Measurements from ENCODE around the gene RSBN1. TPM values are rescaled to one million over a fixed set of nuclear protein-coding genes. Genes with fewer than 3 reads are reported as not detected.

RSBN1 gene
- polyA plus RNA-seq, 1 of the 3 experiments (the other 2 are of a cell fraction): 4.0 TPM

- no peak overlapping the region for H2AFZ ChIP-seq (ENCODE audit: low read depth)
- H3K27me3 ChIP-seq (ENCODE audit: insufficient read depth): no peaks in the 10 kb centered on the region
- no peaks in the 10 kb centered on the region for H3K9me2 ChIP-seq
- 0 out of 4 replicates have a peak, but pooled peaks cover 0 to 7% of the 10 kb centered on the region in 2 experiments for H3K4me1 ChIP-seq (ENCODE audit: control insufficient read depth in 1 of 2, insufficient read depth in 2 of 2, low read depth in 1 of 2, low read length in 1 of 2)
- no peak overlapping the region for H3K9ac ChIP-seq
- H3K4me3 ChIP-seq (ENCODE audit: low read depth in 2 of 2, low read length in 1 of 2): no peak overlapping the region
- POLR2A ChIA-PET: no interaction called here
- H3F3A ChIP-seq (replicated peaks; ENCODE audit: insufficient read depth): peaks cover 19% of the 10 kb centered on the region
- H3K27ac ChIP-seq (ENCODE audit: low read depth in 2 of 2, low read length in 1 of 2): peak overlapping the region in 1 of 2 experiments; percentile 34; a peak in 1 of 4 replicates
- WGBS (ENCODE audit: low lambda C conversion rate): 92% methylated on average over 1 of the region's 1 CpG
- TF ChIP-seq FOSL2 (IDR thresholded peaks at IDR 0.05; ENCODE audit: borderline replicate concordance, low read depth) (peak; percentile 62; the same call in 1 of the 2 replicates), JUND (IDR thresholded peaks at IDR 0.05) (peak; percentile 55), NFIC (IDR thresholded peaks at IDR 0.05; ENCODE audit: borderline replicate concordance) (peak; percentile 53; the same call in 1 of the 2 replicates), TCF12 (IDR thresholded peaks at IDR 0.05) (peak; percentile 8; the same call in 1 of the 2 replicates), FOXJ3 (CRISPR knock-in tag; IDR thresholded peaks at IDR 0.05) (no peak)
- TF ChIP-seq, protein P1, sequence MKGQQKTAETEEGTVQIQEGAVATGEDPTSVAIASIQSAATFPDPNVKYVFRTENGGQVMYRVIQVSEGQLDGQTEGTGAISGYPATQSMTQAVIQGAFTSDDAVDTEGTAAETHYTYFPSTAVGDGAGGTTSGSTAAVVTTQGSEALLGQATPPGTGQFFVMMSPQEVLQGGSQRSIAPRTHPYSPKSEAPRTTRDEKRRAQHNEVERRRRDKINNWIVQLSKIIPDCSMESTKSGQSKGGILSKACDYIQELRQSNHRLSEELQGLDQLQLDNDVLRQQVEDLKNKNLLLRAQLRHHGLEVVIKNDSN (IDR thresholded peaks at IDR 0.05; ENCODE audit: borderline replicate concordance, low read depth): no peak
- peaks cover 43% of the 10 kb centered on the region in 2 experiments for H3K36me3 ChIP-seq (replicated peaks in 1 of 2; ENCODE audit: control insufficient read depth in 1 of 2, insufficient read depth in 2 of 2, low read length in 1 of 2)
- H3K4me2 ChIP-seq: no peak overlapping the region; the same call in 1 of the 2 replicates
- H3K9me3 ChIP-seq: no peaks in the 10 kb centered on the region
- H3K79me2 ChIP-seq (ENCODE audit: insufficient read depth): peaks cover 90% of the 10 kb centered on the region
- no peak for DNase-seq
- CTCF ChIA-PET: interaction anchor here (1.2 kb wide), 1 partner anchor 9 kb away, joined by 3 read pairs; no protein-coding TSS in a partner anchor
- no peaks in the 10 kb centered on the region for H4K20me1 ChIP-seq (ENCODE audit: insufficient read depth)
Observed at GRCh38 chr1:113792986-113793385, 19.3 kb downstream of the RSBN1 start.

- ChIA-PET POLR2A (no interaction called here), CTCF (interaction anchor here (1.2 kb wide), 1 partner anchor 8 kb away, joined by 3 read pairs; no protein-coding TSS in a partner anchor)
- 0 out of 4 replicates have a peak, but pooled peaks cover 0 to 7% of the 10 kb centered on the region in 2 experiments for H3K4me1 ChIP-seq (ENCODE audit: control insufficient read depth in 1 of 2, insufficient read depth in 2 of 2, low read depth in 1 of 2, low read length in 1 of 2)
- 0 out of 2 replicates have a peak overlapping the region, but pooled peaks have one; percentile 7 for H2AFZ ChIP-seq (ENCODE audit: low read depth)
- no peak overlapping the region; the same call in 1 of the 2 replicates for H3K4me2 ChIP-seq
- 95% methylated on average over 5 of the region's 5 CpGs for WGBS (ENCODE audit: low lambda C conversion rate)
- no peak for DNase-seq
- peaks cover 90% of the 10 kb centered on the region for H3K79me2 ChIP-seq (ENCODE audit: insufficient read depth)
- no peak for TF ChIP-seq RAD21 (IDR thresholded peaks at IDR 0.05; ENCODE audit: low read length)
- no peak for TF ChIP-seq TAF1 (IDR thresholded peaks at IDR 0.05; ENCODE audit: borderline replicate concordance, low read depth, low read length)
- H3K4me3 ChIP-seq (ENCODE audit: low read depth in 2 of 2, low read length in 1 of 2): no peak overlapping the region
- H3K9ac ChIP-seq: no peak overlapping the region
- H4K20me1 ChIP-seq (ENCODE audit: insufficient read depth): no peaks in the 10 kb centered on the region
- no peaks in the 10 kb centered on the region for H3K9me2 ChIP-seq
- no peaks in the 10 kb centered on the region for H3K27me3 ChIP-seq (ENCODE audit: insufficient read depth)
- no peaks in the 10 kb centered on the region for H3K9me3 ChIP-seq
- H3F3A ChIP-seq (replicated peaks; ENCODE audit: insufficient read depth): peaks cover 19% of the 10 kb centered on the region
- peak overlapping the region in 1 of 2 experiments; percentile 34; a peak in 1 of 4 replicates for H3K27ac ChIP-seq (ENCODE audit: low read depth in 2 of 2, low read length in 1 of 2)
- H3K36me3 ChIP-seq (replicated peaks in 1 of 2; ENCODE audit: control insufficient read depth in 1 of 2, insufficient read depth in 2 of 2, low read length in 1 of 2): peaks cover 40 to 42% of the 10 kb centered on the region in 2 experiments
Observed at GRCh38 chr1:113792471-113792870, 19.8 kb downstream of the RSBN1 start.

- CTCF ChIA-PET: interaction anchor here (1.0 to 1.1 kb wide), 2 partner anchors 8 to 190 kb away, joined by 3 to 4 read pairs; partner anchors contain the start of gene OLFML3
- Histone ChIP-seq H3K9me3 (no peaks in the 10 kb centered on the region), H3K4me2 (no peak overlapping the region), H3K27me3 (ENCODE audit: insufficient read depth) (no peaks in the 10 kb centered on the region), H3K36me3 (replicated peaks in 1 of 2; ENCODE audit: control insufficient read depth in 1 of 2, insufficient read depth in 2 of 2, low read length in 1 of 2) (peaks cover 13 to 16% of the 10 kb centered on the region in 2 experiments), H3K79me2 (ENCODE audit: insufficient read depth) (peaks cover 88% of the 10 kb centered on the region), H3K4me3 (ENCODE audit: low read depth in 2 of 2, low read length in 1 of 2) (no peak overlapping the region), H3F3A (replicated peaks; ENCODE audit: insufficient read depth) (peaks cover 16% of the 10 kb centered on the region), H3K9me2 (no peaks in the 10 kb centered on the region), H2AFZ (ENCODE audit: low read depth) (no peak overlapping the region), H3K27ac (ENCODE audit: low read depth in 2 of 2, low read length in 1 of 2) (no peak overlapping the region), H3K9ac (no peak overlapping the region), H4K20me1 (ENCODE audit: insufficient read depth) (peaks cover 11% of the 10 kb centered on the region; the same call in 1 of the 2 replicates), H3K4me1 (ENCODE audit: control insufficient read depth in 1 of 2, insufficient read depth in 2 of 2, low read depth in 1 of 2, low read length in 1 of 2) (peaks cover 4 to 14% of the 10 kb centered on the region in 2 experiments; a peak in 3 of 4 replicates)
- DNase-seq: no peak
- 91% methylated on average over 3 of the region's 3 CpGs for WGBS (ENCODE audit: low lambda C conversion rate)
- POLR2A ChIA-PET: interaction anchor here (1.3 kb wide), 1 partner anchor 24 kb away, joined by 4 read pairs; the partner anchor contains the start of gene RSBN1
- TF ChIP-seq NRF1 (IDR thresholded peaks at IDR 0.05; ENCODE audit: low read depth, low read length) (no peak), EP300 (IDR thresholded peaks at IDR 0.05; ENCODE audit: borderline replicate concordance in 1 of 2, low read depth in 1 of 2, low read length in 1 of 2) (no peak), EZH2phosphoT487 (IDR thresholded peaks at IDR 0.05; ENCODE audit: borderline replicate concordance, low read depth) (no peak), PBX3 (IDR thresholded peaks at IDR 0.05) (no peak), MXI1 (IDR thresholded peaks at IDR 0.05; ENCODE audit: low read depth, low read length) (no peak), RFX5 (IDR thresholded peaks at IDR 0.05; ENCODE audit: low read length) (no peak), GATA2 (CRISPR knock-in tag; IDR thresholded peaks at IDR 0.05) (no peak), TCF12 (IDR thresholded peaks at IDR 0.05) (no peak), TAF1 (IDR thresholded peaks at IDR 0.05; ENCODE audit: borderline replicate concordance, low read depth, low read length) (no peak), MEF2A (IDR thresholded peaks at IDR 0.05; ENCODE audit: borderline replicate concordance, low read depth) (no peak)
Observed at GRCh38 chr1:113788802-113789201, 23.5 kb downstream of the RSBN1 start.
